DMS53 (cell line): Measurements from ENCODE around the gene ZFP62.

Experiments used
- DNase-seq: peaks from one replicate; lab custom pipeline; 2025; lab: John Stamatoyannopoulos, UW

Gene ZFP62

DNA sequence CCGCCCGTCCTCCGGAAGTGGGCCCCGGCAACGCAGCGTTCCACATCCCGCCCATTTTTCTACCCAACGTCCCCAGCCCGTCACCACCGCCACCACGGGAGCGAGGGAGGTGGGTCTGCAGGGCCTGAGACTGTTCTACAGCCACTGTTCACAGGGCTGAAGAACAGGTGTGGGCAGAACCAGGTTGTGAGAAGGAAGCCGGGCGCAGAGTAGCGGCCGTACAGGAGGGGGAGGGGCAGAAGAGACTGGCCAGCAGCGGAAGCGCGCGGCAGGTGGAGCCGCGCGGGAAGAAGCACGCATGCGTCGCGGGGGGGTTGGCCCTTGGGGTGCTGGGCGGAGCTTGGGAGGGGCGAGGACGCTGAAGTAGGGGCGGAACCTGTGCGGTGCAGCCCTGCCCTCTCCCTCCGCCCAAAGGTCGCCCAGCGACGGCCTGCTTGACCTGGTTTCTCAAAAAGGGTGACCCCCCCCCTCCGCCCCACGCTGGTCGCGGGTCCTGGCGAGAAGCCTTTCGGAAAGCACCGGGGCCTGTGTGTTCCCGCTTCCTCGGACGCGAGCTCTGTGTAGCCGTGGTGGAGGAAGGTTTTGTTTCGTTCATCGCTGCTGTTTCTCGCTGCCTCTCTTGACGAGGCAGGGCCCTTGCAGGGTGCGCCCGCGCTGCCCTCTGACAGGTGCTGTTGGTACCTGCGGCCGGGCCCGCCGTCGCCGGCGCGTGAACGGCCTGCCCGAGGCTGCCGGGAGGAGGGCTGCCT is 50.7 kb downstream of the ZFP62 start:
- DNase-seq: peak; percentile 98

DNA sequence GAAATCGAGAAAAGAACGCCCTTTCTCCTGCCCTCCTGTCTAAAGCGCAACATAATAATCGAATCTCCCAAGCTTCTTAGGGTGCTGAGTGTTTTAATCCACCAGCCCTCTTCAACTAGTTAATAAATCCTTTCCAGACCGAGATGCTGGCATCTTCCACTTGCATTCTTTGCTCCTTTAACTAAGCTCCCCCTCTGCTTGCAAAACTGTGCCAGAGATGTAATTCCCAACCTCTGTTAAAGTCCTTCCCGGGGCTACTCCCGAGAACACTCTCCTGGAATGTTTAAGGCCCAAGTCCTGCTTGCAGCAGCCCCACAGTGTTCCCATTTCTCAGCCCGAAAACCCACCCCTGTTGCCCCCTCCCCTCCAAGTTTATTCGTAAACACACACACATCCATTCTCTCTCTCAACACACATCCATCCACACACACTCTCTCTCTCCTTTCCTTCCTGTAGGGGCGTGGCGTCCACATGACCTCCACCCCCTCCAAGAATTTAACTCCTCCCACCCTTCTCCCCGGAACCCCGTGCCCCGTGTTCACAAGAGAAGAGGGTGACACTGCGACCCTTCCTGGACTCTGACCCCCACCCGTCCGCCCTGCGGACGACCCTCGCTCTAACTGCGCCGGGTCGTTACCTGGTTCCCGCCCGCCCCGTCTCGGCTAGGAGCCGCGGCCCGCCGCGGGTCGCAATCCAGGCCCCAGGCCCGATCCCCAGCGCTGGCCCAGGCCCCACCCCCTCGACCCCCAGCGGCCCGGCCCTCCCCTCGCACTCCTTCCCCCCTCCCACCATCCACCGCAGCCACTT is 51.5 kb downstream of the ZFP62 start:
- peak; percentile 94 for DNase-seq

DNA sequence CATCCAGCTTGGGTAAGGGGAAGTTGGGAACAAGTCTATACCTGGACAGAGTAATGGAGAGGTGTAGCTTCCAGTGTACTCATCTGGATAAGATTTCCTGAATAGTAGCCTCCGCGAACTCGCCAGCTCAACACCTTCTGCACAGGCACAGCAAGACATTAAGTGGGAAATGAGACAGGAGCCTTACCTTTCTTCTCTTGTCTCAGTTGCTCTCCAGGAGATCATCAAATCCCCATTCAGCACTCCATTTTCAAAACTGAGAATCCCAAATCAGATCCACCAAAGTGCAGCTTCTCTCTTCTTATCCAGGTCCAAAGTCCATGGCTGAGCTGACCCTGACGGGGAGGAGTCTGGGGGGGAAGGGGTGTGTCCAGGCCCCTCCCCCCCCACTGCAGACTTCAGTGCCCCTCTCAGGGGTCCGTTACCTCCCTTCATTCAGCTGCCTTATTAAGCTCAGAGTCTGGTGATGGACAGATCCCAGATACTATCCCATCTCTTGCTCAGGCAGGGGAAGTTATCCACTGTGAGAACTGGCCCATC is 52.5 kb downstream of the ZFP62 start:
- no peak for DNase-seq

DNA sequence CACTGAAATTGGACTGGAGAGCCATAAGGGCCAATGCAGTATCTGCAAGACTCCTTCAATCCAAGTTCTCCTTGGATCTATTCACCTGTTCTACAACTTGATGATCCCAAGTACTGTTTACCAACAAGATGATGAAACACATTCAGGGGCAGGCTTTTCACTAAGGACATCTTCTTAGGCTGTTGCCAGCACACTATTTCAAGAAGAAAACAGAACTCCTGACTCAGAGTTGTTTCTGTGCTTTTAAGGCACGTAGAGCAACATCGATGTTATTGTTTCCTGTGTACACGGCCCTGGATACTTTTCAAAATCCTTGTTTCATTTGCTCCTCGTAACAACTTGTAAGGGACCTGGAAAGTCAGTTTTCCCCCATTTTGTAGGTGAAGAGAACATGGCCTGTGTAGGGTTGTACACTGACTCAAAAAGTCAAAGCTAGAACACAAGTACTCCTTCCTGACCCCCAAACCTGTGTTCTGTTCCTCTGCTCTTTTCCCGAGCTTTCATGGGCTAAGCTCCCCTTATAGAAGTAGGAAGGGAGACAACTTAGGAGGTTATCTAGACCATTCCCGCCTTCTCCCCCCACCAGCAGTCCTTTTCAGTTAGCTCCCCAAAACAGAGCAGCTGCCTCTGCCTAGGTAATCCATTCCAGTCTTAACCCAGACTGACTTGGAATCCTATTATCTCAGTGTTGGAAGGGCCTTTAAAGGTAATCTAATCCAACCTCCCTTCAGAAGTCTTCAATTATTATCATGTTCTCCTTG is 53.2 kb downstream of the ZFP62 start:
- DNase-seq: no peak

DNA sequence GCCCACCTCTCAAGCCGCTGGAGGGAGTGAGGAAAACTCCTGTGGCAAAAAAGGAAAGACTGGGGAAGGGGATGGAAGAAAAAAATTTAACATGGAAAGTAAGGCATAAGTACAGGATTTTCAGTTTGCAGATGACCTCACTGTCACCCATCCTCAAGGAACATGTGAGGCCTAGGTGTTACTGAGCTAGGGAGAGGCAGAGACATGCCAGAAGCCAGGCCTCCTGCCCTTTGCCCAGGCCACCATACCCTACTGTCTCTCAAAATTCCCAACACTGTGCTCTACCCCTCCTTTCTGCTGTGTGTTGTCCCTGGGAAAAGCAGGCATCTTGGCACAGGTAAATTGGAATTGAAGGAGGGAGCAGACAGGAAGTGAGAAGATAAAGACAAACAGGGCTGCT is 54.0 kb downstream of the ZFP62 start:
- DNase-seq: no peak

DNA sequence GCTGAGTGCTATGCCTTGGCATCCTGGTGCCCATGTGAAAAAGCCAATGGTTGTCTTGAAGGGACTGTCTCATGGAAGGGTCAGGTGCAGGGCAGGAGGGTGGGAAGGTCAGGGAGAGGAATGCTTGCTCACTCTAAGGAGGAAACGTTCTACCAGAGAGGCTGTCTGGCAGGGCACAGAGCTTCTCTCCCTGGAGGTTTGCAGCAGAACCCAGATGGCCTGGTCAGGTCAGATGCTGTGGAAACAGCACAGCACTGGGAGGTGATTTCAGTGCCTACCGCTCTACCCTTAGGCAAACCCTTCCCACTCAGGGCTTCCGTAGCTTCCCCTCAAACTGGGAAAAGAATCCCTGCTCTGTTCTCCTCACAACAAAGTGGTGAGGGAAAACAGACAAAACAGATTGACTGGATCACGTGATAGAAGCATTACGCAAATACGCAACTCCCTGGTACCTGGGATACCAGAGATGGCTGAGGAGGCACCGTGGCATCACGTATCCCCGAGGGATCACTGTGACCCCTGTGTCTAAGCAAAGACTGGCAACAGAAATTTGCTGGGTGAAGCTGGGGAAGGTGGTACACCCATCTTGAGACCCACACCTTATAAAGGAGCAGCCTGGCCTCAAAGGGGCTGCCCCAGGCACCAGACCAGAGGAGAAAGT is 54.6 kb downstream of the ZFP62 start:
- no peak for DNase-seq

DNA sequence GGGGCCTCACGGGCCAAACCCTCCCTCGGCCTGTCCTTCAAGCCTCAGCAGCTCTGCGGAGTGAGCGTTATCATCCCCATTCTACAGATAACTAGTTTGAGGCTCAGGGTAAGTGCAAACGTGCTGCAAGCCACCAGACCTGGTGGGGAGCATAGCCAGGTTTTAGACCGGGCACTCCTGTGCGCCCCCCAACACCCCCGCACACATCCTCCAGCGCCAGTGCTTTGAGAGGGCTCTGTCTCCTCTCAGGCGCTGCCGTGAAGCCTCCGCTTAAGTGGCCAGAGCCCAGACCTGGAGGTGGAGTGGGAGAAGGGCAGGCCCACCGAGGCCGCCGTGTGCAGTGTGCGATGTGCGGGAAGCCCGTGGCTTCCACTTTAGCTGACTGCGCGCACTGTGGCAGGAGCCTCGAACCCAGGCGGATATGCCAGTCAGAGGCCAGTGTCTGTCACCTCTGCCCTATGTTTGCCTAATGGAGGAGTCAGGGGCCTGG is 56.9 kb downstream of the ZFP62 start:
- DNase-seq: no peak

DNA sequence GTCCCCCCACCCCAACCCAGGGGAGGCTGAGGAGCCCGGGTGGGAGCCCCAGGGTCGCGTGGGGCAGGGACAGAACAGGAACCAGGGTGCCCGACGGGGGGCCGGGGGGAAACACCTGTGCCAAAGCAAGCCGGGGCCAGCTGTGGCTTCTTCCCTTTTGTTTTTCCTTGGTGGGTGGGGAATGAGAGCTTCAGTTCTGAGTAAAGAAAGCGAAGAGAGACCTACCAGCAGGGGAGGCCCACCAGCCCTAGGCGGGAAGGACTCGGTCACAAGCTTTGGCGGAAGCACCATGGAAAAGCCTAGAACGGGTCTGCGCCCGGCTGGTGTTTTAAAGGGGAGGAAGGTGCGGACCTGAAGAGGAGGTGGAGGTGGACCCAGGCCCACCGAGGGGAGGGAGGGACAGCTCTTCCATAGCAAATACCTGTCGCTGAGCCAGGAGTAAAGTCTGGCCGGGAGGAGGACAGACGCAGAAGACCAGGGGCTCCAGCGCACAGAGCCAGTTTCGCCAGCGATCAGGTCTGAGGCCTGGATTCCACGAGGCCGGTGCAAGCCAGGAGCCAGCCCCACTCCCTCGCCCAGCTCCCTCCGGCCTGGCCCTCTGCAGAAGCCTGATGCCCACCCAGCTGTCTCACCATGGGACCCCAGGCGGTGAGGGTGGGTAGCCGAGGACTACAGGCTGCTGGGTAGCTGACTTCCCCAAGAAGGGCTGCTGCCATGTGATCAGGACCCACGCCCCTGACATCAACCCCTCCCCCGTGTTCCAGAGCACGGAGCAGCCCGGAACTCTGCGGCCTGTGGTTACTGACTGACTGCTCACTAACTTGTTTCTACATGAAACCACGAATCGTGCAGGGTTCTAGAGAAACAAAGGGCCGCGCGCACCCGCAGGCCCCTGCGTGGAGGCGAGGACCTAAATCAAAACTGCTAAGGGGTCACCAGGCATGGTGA is 57.6 kb downstream of the ZFP62 start:
- DNase-seq: peak; percentile 48

DNA sequence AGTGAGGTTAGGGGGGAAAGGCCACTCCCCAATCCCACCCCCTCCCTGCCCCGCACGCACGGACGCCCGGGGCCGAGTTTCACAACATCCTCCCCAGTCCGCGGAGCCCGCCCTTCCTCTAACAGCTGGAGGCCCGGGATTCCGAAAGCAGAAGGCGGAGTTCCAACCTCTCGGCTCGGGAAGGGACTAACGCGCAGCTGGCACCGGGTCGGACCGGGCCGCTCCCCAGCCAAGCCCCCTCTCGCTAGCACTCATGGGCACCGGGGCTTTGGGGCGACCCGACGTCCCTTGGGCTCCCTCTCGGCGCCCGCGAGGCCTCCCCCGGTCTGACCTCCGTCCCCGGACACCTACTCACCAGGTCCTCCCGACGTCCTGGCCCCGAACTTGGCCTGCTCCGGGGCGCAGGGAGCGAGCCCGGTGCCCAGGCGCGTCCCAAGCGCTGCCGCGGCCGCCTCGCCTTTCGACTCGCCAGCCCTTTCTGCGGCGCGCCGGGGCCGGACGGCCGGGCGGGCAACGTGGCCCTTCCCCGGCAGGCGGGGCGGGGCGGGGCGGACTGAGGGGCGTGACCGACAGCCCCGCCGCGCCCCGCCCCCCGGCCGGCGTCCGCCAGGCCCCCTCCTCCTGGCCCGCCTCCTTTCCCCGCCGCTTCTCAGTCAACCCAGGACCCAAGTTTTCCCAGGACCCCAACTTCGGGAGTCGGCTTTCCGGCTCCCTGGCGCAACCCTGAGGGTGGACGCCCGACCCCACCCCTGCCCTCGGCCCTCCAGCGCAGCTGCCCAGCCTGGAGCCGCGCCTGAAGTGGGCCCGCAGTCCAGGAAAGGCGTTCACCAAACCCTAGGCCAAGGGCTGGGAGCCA is 58.5 kb downstream of the ZFP62 start, which contains the start of gene MGAT1:
Gene MGAT1, minus strand, starts transcription at position 482 of the 856 bp plus-strand sequence. CDS start 9,835 bp downstream, outside the sequence.
- peak; percentile 91 for DNase-seq

DNA sequence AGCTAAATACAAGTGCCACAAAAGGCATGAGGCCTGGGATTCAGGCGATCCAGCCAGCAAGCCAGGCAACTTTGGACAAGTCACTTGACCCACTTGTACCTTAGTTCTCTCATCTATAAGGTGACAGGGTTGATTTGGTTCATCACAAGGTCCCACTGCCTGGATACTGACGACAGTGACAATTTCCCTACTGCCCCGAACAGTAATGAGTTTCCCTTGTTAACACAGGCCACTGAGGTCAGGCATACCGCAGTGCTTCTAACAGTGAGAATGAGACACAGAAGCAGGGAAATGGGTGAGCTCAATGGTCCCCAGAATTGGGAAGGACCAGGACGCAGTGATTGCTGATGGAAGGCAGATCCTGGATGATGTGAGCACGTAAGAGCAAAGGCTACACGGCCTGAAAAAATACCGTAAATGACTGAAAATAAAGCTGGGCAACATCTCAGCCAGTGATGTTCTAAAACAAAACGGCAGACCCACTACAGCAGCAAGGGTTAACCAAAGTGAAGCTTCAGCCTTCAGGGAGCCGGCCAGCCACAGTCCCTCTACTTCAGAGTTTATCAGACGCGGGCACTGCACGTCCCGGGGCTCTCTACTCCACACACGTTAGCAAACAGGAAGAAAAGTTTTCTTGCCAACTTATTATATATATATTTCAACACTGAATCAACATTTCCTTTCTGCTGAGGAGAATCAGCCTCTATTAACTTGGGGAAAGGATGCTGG is 59.3 kb downstream of the ZFP62 start:
- DNase-seq: no peak

DNA sequence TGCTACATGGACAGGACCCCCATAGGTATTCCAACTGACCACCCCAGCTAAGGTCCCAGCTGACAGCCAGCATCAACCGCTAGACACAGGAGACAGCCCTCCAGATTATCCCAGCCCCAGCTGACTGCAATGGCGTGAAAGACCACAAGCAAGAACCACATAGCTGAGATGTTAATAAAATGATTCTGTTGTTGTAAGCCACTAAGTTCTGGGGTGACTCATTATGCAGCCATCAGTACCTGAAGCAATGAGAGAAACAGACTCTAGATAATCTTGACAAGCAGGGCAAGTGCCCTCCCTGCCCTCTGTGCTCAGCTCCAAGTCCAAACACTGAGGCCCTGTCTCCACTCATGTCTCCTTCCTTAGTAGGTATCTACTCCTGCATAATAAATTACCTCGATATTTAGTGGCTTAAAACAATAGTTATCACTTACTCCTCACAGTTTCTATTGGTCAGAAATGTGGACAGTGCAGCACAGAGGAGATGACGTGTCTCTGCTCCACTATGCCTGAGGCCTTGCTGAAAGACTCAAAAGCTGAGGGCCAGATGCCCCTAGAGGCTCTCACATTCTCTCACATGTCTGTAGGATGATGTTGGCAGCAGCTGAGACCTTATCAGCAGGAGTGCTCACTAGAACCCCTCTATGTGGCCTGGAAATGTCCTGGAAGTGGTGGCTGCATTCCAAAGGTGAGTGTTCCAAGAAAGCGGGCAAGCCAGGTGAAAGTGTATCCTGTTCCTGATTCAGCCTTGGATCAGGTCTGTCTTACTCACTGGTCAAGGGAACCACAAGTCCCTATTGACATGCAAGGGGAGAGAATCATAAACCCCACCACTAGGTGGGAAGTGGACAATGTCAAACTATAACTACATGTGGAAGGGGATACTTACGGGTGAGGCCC is 60.9 kb downstream of the ZFP62 start:
- DNase-seq: no peak

DNA sequence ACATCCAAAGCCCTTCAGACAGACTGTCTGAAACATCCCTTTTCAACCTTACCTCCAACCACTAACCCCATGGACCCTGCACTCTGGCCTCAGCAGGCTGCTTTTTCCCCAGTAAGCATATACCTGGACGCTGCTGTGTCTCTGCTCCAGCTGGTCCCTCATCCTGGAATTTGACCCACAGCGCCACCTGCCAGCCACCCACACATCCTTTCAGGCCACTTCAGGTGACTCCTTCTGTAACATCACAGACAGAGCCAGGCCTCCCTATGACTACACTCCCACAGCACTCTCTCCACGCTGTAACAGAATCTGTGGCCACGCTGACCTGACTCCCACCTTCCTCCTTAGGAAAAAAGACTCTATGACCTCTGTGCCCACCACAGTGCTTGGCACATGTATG is 61.9 kb downstream of the ZFP62 start:
- peak; percentile 72 for DNase-seq

DNA sequence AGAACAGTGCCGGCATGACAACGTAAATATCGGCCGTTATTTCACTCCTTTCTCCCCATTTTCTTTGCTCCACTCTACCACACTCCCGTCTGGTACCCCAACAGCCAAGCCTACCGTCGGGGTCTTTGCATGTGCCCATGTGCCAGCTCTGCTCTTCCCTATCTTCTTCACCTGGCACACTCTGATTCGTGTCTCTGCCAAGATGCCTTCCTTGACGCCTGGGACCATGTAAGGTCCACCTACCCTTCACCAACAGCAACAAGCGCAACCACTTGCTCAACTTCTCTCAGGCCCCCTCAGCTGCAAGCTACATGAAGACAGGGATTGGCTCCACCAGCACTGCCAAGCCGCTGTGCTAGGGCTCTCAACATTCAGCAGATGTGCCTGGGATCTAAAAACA is 62.9 kb downstream of the ZFP62 start:
- DNase-seq: no peak
